HL-60 (cell line): ENCODE measurements around the gene CCS.

Experiments used
- DNase-seq, 2 experiments: peaks; one replicate each; pipeline ENCODE4 v3.0.0-alpha.2; 2010 to 2020; ENCODE audit warnings: low read depth in 1 of 2, low spot score in 1 of 2
- H3K27ac ChIP-seq: fragments of 250-450 bp; sonication (Bioruptor Pico); replicated peaks from 2 replicates; pipeline ENCODE4 v1.5.1; 2020; ENCODE audit warnings: mild to moderate bottlenecking, moderate library complexity
- H3K27me3 ChIP-seq: fragments of 250-450 bp; sonication (Bioruptor Pico); 2 replicates; pipeline ENCODE4 v1.5.1; 2021; ENCODE audit warnings: mild to moderate bottlenecking, moderate library complexity; ENCODE audit not compliant: insufficient read depth, poor library complexity, severe bottlenecking
- H3K4me3 ChIP-seq: replicated peaks from 2 replicates; pipeline ENCODE4 v1.5.1; 2011; ENCODE audit warnings: mild to moderate bottlenecking, control low read depth, low read length; ENCODE audit not compliant: insufficient read depth
- CTCF ChIP-seq: IDR thresholded peaks from one replicate; pipeline ENCODE4 v1.5.1; 2011; ENCODE audit warnings: low read length, control low read depth, inconsistent platforms; ENCODE audit not compliant: insufficient read depth
- GABPA ChIP-seq: IDR thresholded peaks from 2 replicates; pipeline ENCODE4 v1.6.1; 2012; ENCODE audit warnings: low read depth
- POLR2AphosphoS5 ChIP-seq: IDR thresholded peaks from 2 replicates; pipeline ENCODE4 v1.6.1; 2012; ENCODE audit warnings: low read depth
- REST ChIP-seq: IDR thresholded peaks from 2 replicates; pipeline ENCODE4 v1.6.1; 2012; ENCODE audit warnings: low read depth; ENCODE audit not compliant: insufficient replicate concordance
- SPI1 ChIP-seq: IDR thresholded peaks from 2 replicates; pipeline ENCODE4 v1.6.1; 2012; ENCODE audit warnings: low read depth, mild to moderate bottlenecking, borderline replicate concordance

Gene CCS

GRCh38 chr11:66549696-66550095 lies 43.3 kb upstream of the CCS start:
- H3K27me3 ChIP-seq: peaks cover 2% of the 10 kb centered on the region
- TF ChIP-seq GABPA: no peak
- TF ChIP-seq POLR2AphosphoS5: no peak
- TF ChIP-seq CTCF: no peak
- no peak for TF ChIP-seq REST
- no peak for TF ChIP-seq SPI1
- H3K27ac ChIP-seq: no peak overlapping the region
- no peak for DNase-seq
- no peak overlapping the region for H3K4me3 ChIP-seq

GRCh38 chr11:66550887-66551286 lies 42.1 kb upstream of the CCS start:
- DNase-seq: no peak
- Histone ChIP-seq H3K4me3 (no peak overlapping the region), H3K27me3 (peaks cover 2% of the 10 kb centered on the region), H3K27ac (no peak overlapping the region)
- TF ChIP-seq REST (no peak), POLR2AphosphoS5 (no peak), GABPA (no peak), SPI1 (no peak), CTCF (no peak)

- no peak overlapping the region for H3K27ac ChIP-seq
- no peaks in the 10 kb centered on the region for H3K27me3 ChIP-seq
- H3K4me3 ChIP-seq: no peak overlapping the region
- TF ChIP-seq POLR2AphosphoS5: no peak
- TF ChIP-seq CTCF: no peak
- TF ChIP-seq GABPA: no peak
- no peak for TF ChIP-seq REST
- no peak for TF ChIP-seq SPI1
- no peak for DNase-seq
Observed at GRCh38 chr11:66554602-66555001, 38.4 kb upstream of the CCS start.
